HG03521 (cell line): ENCODE data around the gene UPP2.

Source experiments
- ATAC-seq: cut with Tn5 transposase; IDR thresholded peaks from one replicate; pipeline ENCODE4 v1.9.1; 2021; ENCODE audit warnings: mild to moderate bottlenecking, moderate library complexity; ENCODE audit not compliant: unreplicated experiment

The UPP2 gene

GRCh38 chr2:158103411-158104012 lies 1.8 kb downstream of the UPP2 start:
- no peak for ATAC-seq

- ATAC-seq: no peak
Observed at GRCh38 chr2:158104903-158105302, 3.2 kb downstream of the UPP2 start.

- no peak for ATAC-seq
Observed at GRCh38 chr2:158112992-158113391, 11.3 kb downstream of the UPP2 start.

GRCh38 chr2:158113741-158114295 lies 12.1 kb downstream of the UPP2 start:
- ATAC-seq: no peak

- no peak for ATAC-seq
Observed at GRCh38 chr2:158114516-158114915, 12.8 kb downstream of the UPP2 start.

- ATAC-seq: no peak
Observed at GRCh38 chr2:158115202-158115767, 13.6 kb downstream of the UPP2 start.

- no peak for ATAC-seq
Observed at GRCh38 chr2:158116936-158117335, 15.3 kb downstream of the UPP2 start.

- no peak for ATAC-seq
Observed at GRCh38 chr2:158120102-158120501, 18.4 kb downstream of the UPP2 start.

GRCh38 chr2:158120664-158121641 lies 19.3 kb downstream of the UPP2 start:
- no peak for ATAC-seq

GRCh38 chr2:158124896-158125295 lies 23.2 kb downstream of the UPP2 start:
- ATAC-seq: no peak

GRCh38 chr2:158125756-158126498 lies 24.3 kb downstream of the UPP2 start:
- no peak for ATAC-seq

GRCh38 chr2:158127380-158127804 lies 25.7 kb downstream of the UPP2 start:
- ATAC-seq: no peak

- no peak for ATAC-seq
Observed at GRCh38 chr2:158128168-158128973, 26.7 kb downstream of the UPP2 start.

GRCh38 chr2:158129037-158129436 lies 27.4 kb downstream of the UPP2 start:
- ATAC-seq: no peak

- no peak for ATAC-seq
Observed at GRCh38 chr2:158130832-158131473, 29.3 kb downstream of the UPP2 start.

GRCh38 chr2:158131483-158131912 lies 29.8 kb downstream of the UPP2 start:
- ATAC-seq: no peak

GRCh38 chr2:158131919-158132566 lies 30.4 kb downstream of the UPP2 start:
- ATAC-seq: no peak

- ATAC-seq: no peak
Observed at GRCh38 chr2:158134055-158134454, 32.4 kb downstream of the UPP2 start.

- ATAC-seq: no peak
Observed at GRCh38 chr2:158134655-158135054, 33.0 kb downstream of the UPP2 start.
